KMS-11 (cell line): ENCODE data around the gene ZFAND3.

ENCODE experiments used
- H2AFZ ChIP-seq: fragments of 200-600 bp; sonication (generic); 2 replicates; pipeline ENCODE4 v1.6.1; 2016; ENCODE audit warnings: antibody characterized with exemption, mixed run types, low read depth
- H3K27ac ChIP-seq: fragments of 200-600 bp; sonication (generic); 2 replicates; pipeline ENCODE4 v1.6.1; 2016; ENCODE audit warnings: mild to moderate bottlenecking, mixed run types
- H3K27me3 ChIP-seq: fragments of 200-600 bp; sonication (generic); 2 replicates; pipeline ENCODE4 v1.6.1; 2017; ENCODE audit warnings: mild to moderate bottlenecking, low read depth, mixed run types, moderate library complexity; ENCODE audit not compliant: insufficient read depth
- H3K36me3 ChIP-seq: fragments of 200-600 bp; sonication (generic); 2 replicates; pipeline ENCODE4 v1.6.1; 2017; ENCODE audit warnings: mild to moderate bottlenecking, mixed run types; ENCODE audit not compliant: insufficient read depth
- H3K4me1 ChIP-seq: fragments of 200-600 bp; sonication (generic); 2 replicates; pipeline ENCODE4 v1.6.1; 2016; ENCODE audit warnings: mild to moderate bottlenecking, low read depth, mixed run types; ENCODE audit not compliant: poor library complexity, severe bottlenecking
- H3K4me2 ChIP-seq: fragments of 200-600 bp; sonication (generic); 2 replicates; pipeline ENCODE4 v1.7.0; 2016; ENCODE audit warnings: mild to moderate bottlenecking, mixed run types
- H3K4me3 ChIP-seq: fragments of 200-600 bp; sonication (generic); IDR thresholded peaks from 2 replicates; pipeline ENCODE4 v1.6.1; 2017; ENCODE audit warnings: low read depth, low read length, mixed read lengths; ENCODE audit not compliant: insufficient read depth
- H3K79me2 ChIP-seq: fragments of 200-600 bp; sonication (generic); 2 replicates; pipeline ENCODE4 v1.6.1; 2016; ENCODE audit warnings: low read depth, mixed run types; ENCODE audit not compliant: insufficient read depth
- H3K9ac ChIP-seq: fragments of 200-600 bp; sonication (generic); 2 replicates; pipeline ENCODE4 v1.6.1; 2016; ENCODE audit warnings: mild to moderate bottlenecking, mixed run types
- H4K20me1 ChIP-seq: fragments of 200-600 bp; sonication (generic); 2 replicates; pipeline ENCODE4 v1.6.1; 2016; ENCODE audit warnings: mild to moderate bottlenecking, mixed run types; ENCODE audit not compliant: insufficient read depth
- CTCF ChIP-seq: fragments of 200-600 bp; sonication (generic); conservative IDR thresholded peaks from 2 replicates; pipeline ENCODE4 v1.6.1; 2017; ENCODE audit warnings: low read depth, mild to moderate bottlenecking, antibody characterized with exemption, low read length, moderate library complexity, mixed read lengths

ZFAND3 gene

DNA sequence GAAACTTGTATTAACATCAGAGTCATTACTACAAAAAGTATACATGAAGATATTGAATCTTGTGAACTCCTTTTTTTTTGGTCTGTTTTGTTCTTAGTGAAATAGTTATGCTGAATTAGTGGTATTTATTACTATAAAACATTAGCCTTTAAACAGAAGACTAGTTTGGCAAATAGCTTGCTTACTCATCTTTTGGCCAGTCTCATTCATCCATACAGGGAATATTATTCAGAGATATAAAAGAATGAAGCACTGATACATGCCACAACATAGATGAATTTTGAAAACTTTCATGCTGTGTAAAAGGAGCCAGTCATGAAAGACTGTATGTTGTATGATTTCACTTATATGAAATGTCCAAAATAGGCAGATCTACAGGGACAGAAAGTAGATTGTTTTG is 205.9 kb downstream of the ZFAND3 start:
- H3K27ac ChIP-seq: no peak overlapping the region

GRCh38 chr6:38027685-38028373 is 208.3 kb downstream of the ZFAND3 start:
- H3K9ac ChIP-seq: no peak overlapping the region
- H4K20me1 ChIP-seq: no peaks in the 10 kb centered on the region
- peaks cover 19% of the 10 kb centered on the region for H3K4me1 ChIP-seq
- H3K27ac ChIP-seq: peak overlapping the region; percentile 7; the same call in 1 of the 2 replicates
- no peak overlapping the region for H2AFZ ChIP-seq
- no peaks in the 10 kb centered on the region for H3K36me3 ChIP-seq
- peaks cover 6% of the 10 kb centered on the region; the same call in 1 of the 2 replicates for H3K79me2 ChIP-seq
- TF ChIP-seq CTCF: no peak
- peak overlapping the region; percentile 29; the same call in 1 of the 2 replicates for H3K4me2 ChIP-seq
- no peak overlapping the region for H3K4me3 ChIP-seq
- H3K27me3 ChIP-seq: no peaks in the 10 kb centered on the region

More for the DNA sequence above, 205.9 kb downstream of the ZFAND3 start:
- H2AFZ ChIP-seq: no peak overlapping the region
- no peak overlapping the region for H3K4me2 ChIP-seq
- no peaks in the 10 kb centered on the region for H4K20me1 ChIP-seq
- H3K4me1 ChIP-seq: peaks cover 19% of the 10 kb centered on the region
- peaks cover 6% of the 10 kb centered on the region; the same call in 1 of the 2 replicates for H3K79me2 ChIP-seq
- no peak overlapping the region for H3K4me3 ChIP-seq
- no peaks in the 10 kb centered on the region for H3K27me3 ChIP-seq
- no peaks in the 10 kb centered on the region for H3K36me3 ChIP-seq
- no peak overlapping the region for H3K9ac ChIP-seq
- TF ChIP-seq CTCF: no peak

- Histone ChIP-seq H3K79me2 (peaks cover 6% of the 10 kb centered on the region; the same call in 1 of the 2 replicates), H3K4me3 (no peak overlapping the region), H3K4me2 (no peak overlapping the region), H2AFZ (no peak overlapping the region), H3K27ac (no peak overlapping the region), H4K20me1 (no peaks in the 10 kb centered on the region), H3K27me3 (no peaks in the 10 kb centered on the region), H3K36me3 (no peaks in the 10 kb centered on the region), H3K4me1 (peaks cover 37% of the 10 kb centered on the region), H3K9ac (no peak overlapping the region)
- no peak for TF ChIP-seq CTCF
Measured at GRCh38 chr6:38030380-38030779, 210.9 kb downstream of the ZFAND3 start.

- no peak overlapping the region for H3K4me2 ChIP-seq
- H3K27me3 ChIP-seq: no peaks in the 10 kb centered on the region
- H3K36me3 ChIP-seq: no peaks in the 10 kb centered on the region
- H3K4me1 ChIP-seq: peaks cover 27% of the 10 kb centered on the region
- H3K79me2 ChIP-seq: peaks cover 6% of the 10 kb centered on the region; the same call in 1 of the 2 replicates
- no peak overlapping the region for H3K9ac ChIP-seq
- H3K4me3 ChIP-seq: no peak overlapping the region
- no peak for TF ChIP-seq CTCF
- H4K20me1 ChIP-seq: no peaks in the 10 kb centered on the region
- no peak overlapping the region for H2AFZ ChIP-seq
- H3K27ac ChIP-seq: no peak overlapping the region
Measured at GRCh38 chr6:38032797-38033196, 213.3 kb downstream of the ZFAND3 start.
